ENCODE measurements around the gene CD34.

The CD34 gene

DNA sequence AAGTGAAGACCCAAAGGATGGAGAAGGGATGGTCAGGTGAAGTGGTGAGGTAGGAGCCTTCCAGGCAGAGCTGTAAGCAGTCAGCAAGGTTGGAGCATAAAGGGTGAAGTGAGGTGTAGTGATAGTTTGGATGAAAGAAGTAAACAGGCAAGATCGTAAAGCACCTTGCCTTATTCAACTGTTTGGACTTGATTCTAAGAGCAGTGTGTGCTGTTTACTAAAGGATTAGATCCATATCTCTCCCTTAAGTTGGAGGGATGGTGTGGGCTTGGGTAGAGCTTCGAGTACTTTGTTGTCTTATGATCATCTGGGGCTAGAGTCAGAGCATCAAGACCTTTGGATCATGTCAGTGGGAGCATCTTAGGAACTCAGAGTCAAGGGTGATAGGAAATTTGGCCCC lies 39.8 kb upstream of the CD34 start:
- Histone ChIP-seq H3K4me1 (ENCODE audit: control insufficient read depth, insufficient read depth, low read length) (peaks cover 3% of the 10 kb centered on the region; the same call in 1 of the 2 replicates), H3K36me3 (ENCODE audit: control insufficient read depth in 2 of 2, insufficient read depth in 1 of 2, low read length in 2 of 2) (no peaks in the 10 kb centered on the region), H3K9me3 (ENCODE audit: control insufficient read depth, insufficient read depth, low read depth, low read length) (no peaks in the 10 kb centered on the region), H3K27ac (ENCODE audit: extremely low read depth, low read depth, low read length) (no peak overlapping the region), H3K4me3 (ENCODE audit: low read depth, low read length) (no peak overlapping the region)
- ChIA-PET CTCF (interaction anchor here (1.3 to 5.6 kb wide), 4 partner anchors 13 to 82 kb away, joined by 3 to 36 read pairs (median 6); no protein-coding TSS in a partner anchor), POLR2A (no interaction called here)
- TF ChIP-seq MEIS1 (CRISPR knock-in tag; IDR thresholded peaks at IDR 0.05; ENCODE audit: borderline replicate concordance) (no peak), ZNF175 (tag by site-specific recombination; IDR thresholded peaks at IDR 0.05) (no peak), ZNF266 (tag by site-specific recombination; IDR thresholded peaks at IDR 0.05; ENCODE audit: low read depth) (no peak), ZNF791 (tag by site-specific recombination; IDR thresholded peaks at IDR 0.05) (no peak)
- TF ChIP-seq, protein P1, sequence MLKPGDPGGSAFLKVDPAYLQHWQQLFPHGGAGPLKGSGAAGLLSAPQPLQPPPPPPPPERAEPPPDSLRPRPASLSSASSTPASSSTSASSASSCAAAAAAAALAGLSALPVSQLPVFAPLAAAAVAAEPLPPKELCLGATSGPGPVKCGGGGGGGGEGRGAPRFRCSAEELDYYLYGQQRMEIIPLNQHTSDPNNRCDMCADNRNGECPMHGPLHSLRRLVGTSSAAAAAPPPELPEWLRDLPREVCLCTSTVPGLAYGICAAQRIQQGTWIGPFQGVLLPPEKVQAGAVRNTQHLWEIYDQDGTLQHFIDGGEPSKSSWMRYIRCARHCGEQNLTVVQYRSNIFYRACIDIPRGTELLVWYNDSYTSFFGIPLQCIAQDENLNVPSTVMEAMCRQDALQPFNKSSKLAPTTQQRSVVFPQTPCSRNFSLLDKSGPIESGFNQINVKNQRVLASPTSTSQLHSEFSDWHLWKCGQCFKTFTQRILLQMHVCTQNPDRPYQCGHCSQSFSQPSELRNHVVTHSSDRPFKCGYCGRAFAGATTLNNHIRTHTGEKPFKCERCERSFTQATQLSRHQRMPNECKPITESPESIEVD (tag by site-specific recombination; IDR thresholded peaks at IDR 0.05), result no peak

DNA sequence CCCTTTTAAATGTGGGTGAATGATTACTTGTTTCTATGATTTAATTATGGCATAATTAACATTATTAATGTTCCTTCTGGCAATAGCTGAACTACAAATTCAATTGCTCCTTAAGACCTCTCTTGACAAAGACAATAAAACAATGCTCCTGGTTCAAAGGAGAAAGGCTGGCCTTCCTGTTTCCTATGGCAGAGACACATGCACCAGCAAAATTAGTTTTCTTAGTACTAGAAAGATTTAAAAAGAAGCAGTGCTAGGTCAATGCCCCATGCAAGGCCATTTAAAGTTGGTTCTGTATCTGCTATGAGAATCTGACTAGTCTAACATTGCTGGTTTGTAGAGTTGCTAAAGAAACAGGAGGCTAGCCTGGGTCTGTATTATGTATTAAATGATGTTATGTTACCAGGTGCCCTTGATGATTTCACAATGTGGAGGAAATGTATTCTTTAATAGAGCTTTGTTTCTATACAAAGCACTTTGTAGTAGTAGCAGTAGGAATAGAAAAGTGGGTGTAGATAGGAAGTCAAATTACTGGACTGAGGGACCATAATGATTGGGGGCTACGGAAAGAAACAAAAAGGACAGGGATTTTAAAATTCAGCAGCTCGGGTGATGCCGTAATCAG lies 38.8 kb upstream of the CD34 start:
- Histone ChIP-seq H3K27ac (ENCODE audit: extremely low read depth, low read depth, low read length) (no peak overlapping the region), H3K36me3 (ENCODE audit: control insufficient read depth in 2 of 2, insufficient read depth in 1 of 2, low read length in 2 of 2) (no peaks in the 10 kb centered on the region), H3K4me3 (ENCODE audit: low read depth, low read length) (no peak overlapping the region), H3K4me1 (ENCODE audit: control insufficient read depth, insufficient read depth, low read length) (peaks cover 3% of the 10 kb centered on the region; the same call in 1 of the 2 replicates), H3K9me3 (ENCODE audit: control insufficient read depth, insufficient read depth, low read depth, low read length) (no peaks in the 10 kb centered on the region)
- ChIA-PET POLR2A (no interaction called here), CTCF (interaction anchor here (0.9 kb wide), 1 partner anchor 295 kb away, joined by 4 read pairs; no protein-coding TSS in a partner anchor)
- TF ChIP-seq SP3 (tag by site-specific recombination; IDR thresholded peaks at IDR 0.05), result no peak
- TF ChIP-seq, protein P2, sequence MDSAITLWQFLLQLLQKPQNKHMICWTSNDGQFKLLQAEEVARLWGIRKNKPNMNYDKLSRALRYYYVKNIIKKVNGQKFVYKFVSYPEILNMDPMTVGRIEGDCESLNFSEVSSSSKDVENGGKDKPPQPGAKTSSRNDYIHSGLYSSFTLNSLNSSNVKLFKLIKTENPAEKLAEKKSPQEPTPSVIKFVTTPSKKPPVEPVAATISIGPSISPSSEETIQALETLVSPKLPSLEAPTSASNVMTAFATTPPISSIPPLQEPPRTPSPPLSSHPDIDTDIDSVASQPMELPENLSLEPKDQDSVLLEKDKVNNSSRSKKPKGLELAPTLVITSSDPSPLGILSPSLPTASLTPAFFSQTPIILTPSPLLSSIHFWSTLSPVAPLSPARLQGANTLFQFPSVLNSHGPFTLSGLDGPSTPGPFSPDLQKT (IDR thresholded peaks at IDR 0.05; ENCODE audit: borderline replicate concordance, low read depth, low read length), result no peak
- TF ChIP-seq, protein P3, sequence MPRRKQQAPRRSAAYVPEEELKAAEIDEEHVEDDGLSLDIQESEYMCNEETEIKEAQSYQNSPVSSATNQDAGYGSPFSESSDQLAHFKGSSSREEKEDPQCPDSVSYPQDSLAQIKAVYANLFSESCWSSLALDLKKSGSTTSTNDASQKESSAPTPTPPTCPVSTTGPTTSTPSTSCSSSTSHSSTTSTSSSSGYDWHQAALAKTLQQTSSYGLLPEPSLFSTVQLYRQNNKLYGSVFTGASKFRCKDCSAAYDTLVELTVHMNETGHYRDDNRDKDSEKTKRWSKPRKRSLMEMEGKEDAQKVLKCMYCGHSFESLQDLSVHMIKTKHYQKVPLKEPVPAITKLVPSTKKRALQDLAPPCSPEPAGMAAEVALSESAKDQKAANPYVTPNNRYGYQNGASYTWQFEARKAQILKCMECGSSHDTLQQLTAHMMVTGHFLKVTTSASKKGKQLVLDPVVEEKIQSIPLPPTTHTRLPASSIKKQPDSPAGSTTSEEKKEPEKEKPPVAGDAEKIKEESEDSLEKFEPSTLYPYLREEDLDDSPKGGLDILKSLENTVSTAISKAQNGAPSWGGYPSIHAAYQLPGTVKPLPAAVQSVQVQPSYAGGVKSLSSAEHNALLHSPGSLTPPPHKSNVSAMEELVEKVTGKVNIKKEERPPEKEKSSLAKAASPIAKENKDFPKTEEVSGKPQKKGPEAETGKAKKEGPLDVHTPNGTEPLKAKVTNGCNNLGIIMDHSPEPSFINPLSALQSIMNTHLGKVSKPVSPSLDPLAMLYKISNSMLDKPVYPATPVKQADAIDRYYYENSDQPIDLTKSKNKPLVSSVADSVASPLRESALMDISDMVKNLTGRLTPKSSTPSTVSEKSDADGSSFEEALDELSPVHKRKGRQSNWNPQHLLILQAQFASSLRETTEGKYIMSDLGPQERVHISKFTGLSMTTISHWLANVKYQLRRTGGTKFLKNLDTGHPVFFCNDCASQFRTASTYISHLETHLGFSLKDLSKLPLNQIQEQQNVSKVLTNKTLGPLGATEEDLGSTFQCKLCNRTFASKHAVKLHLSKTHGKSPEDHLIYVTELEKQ (tag by site-specific recombination; IDR thresholded peaks at IDR 0.05; ENCODE audit: borderline replicate concordance), result no peak
- TF ChIP-seq ZFP3 (tag by site-specific recombination; IDR thresholded peaks at IDR 0.05; ENCODE audit: low read depth), result no peak
- no peak for TF ChIP-seq ZNF776 (tag by site-specific recombination; IDR thresholded peaks at IDR 0.05; ENCODE audit: borderline replicate concordance)
- no peak for TF ChIP-seq ZNF350 (tag by site-specific recombination; IDR thresholded peaks at IDR 0.05)
- TF ChIP-seq ZNF510 (tag by site-specific recombination; IDR thresholded peaks at IDR 0.05; ENCODE audit: insufficient replicate concordance), result no peak
- TF ChIP-seq, protein P4, sequence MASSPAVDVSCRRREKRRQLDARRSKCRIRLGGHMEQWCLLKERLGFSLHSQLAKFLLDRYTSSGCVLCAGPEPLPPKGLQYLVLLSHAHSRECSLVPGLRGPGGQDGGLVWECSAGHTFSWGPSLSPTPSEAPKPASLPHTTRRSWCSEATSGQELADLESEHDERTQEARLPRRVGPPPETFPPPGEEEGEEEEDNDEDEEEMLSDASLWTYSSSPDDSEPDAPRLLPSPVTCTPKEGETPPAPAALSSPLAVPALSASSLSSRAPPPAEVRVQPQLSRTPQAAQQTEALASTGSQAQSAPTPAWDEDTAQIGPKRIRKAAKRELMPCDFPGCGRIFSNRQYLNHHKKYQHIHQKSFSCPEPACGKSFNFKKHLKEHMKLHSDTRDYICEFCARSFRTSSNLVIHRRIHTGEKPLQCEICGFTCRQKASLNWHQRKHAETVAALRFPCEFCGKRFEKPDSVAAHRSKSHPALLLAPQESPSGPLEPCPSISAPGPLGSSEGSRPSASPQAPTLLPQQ (tag by site-specific recombination; IDR thresholded peaks at IDR 0.05), result no peak
- no peak for TF ChIP-seq ZNF571 (tag by site-specific recombination; IDR thresholded peaks at IDR 0.05)
- no peak for TF ChIP-seq ZNF37A (tag by site-specific recombination; IDR thresholded peaks at IDR 0.05)
- TF ChIP-seq, protein P5, sequence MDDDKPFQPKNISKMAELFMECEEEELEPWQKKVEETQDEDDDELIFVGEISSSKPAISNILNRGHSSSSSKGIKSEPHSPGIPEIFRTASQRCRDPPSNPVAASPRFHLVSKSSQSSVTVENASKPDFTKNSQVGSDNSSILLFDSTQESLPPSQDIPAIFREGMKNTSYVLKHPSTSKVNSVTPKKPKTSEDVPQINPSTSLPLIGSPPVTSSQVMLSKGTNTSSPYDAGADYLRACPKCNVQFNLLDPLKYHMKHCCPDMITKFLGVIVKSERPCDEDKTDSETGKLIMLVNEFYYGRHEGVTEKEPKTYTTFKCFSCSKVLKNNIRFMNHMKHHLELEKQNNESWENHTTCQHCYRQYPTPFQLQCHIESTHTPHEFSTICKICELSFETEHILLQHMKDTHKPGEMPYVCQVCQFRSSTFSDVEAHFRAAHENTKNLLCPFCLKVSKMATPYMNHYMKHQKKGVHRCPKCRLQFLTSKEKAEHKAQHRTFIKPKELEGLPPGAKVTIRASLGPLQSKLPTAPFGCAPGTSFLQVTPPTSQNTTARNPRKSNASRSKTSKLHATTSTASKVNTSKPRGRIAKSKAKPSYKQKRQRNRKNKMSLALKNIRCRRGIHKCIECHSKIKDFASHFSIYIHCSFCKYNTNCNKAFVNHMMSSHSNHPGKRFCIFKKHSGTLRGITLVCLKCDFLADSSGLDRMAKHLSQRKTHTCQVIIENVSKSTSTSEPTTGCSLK (tag by site-specific recombination; IDR thresholded peaks at IDR 0.05), result no peak
- no peak for TF ChIP-seq ZNF560 (tag by site-specific recombination; IDR thresholded peaks at IDR 0.05; ENCODE audit: borderline replicate concordance)
- TF ChIP-seq, protein P6, sequence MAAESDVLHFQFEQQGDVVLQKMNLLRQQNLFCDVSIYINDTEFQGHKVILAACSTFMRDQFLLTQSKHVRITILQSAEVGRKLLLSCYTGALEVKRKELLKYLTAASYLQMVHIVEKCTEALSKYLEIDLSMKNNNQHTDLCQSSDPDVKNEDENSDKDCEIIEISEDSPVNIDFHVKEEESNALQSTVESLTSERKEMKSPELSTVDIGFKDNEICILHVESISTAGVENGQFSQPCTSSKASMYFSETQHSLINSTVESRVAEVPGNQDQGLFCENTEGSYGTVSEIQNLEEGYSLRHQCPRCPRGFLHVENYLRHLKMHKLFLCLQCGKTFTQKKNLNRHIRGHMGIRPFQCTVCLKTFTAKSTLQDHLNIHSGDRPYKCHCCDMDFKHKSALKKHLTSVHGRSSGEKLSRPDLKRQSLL (tag by site-specific recombination; IDR thresholded peaks at IDR 0.05), result no peak
- TF ChIP-seq, protein P7, sequence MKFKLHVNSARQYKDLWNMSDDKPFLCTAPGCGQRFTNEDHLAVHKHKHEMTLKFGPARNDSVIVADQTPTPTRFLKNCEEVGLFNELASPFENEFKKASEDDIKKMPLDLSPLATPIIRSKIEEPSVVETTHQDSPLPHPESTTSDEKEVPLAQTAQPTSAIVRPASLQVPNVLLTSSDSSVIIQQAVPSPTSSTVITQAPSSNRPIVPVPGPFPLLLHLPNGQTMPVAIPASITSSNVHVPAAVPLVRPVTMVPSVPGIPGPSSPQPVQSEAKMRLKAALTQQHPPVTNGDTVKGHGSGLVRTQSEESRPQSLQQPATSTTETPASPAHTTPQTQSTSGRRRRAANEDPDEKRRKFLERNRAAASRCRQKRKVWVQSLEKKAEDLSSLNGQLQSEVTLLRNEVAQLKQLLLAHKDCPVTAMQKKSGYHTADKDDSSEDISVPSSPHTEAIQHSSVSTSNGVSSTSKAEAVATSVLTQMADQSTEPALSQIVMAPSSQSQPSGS (tag by site-specific recombination; IDR thresholded peaks at IDR 0.05; ENCODE audit: low read depth), result no peak

Measured in HEK293 (cell line).